Astrocyte of the cerebellum (primary cell): ENCODE results near the gene RBFA.

Experiments used
- DNase-seq: peaks from one replicate; pipeline ENCODE4 v3.0.0-alpha.2; 2011; ENCODE audit warnings: low read depth
- H3K4me3 ChIP-seq: 2 replicates; pipeline ENCODE4 v1.5.1; 2011; ENCODE audit warnings: mild to moderate bottlenecking, low read depth, low read length, moderate library complexity
- in situ Hi-C: cut with HindIII; loops from 2 replicates; pipeline ENCODE4 v1.10.0; 2017; ENCODE audit warnings: low sequenced_read_pairs
- TF ChIP-seq, protein P1 (sequence below): IDR thresholded peaks from 2 replicates; pipeline ENCODE4 v1.5.1; 2012; ENCODE audit warnings: low read length, low read depth, moderate library complexity, mild to moderate bottlenecking; ENCODE audit errors: missing control alignments

Gene RBFA

DNA sequence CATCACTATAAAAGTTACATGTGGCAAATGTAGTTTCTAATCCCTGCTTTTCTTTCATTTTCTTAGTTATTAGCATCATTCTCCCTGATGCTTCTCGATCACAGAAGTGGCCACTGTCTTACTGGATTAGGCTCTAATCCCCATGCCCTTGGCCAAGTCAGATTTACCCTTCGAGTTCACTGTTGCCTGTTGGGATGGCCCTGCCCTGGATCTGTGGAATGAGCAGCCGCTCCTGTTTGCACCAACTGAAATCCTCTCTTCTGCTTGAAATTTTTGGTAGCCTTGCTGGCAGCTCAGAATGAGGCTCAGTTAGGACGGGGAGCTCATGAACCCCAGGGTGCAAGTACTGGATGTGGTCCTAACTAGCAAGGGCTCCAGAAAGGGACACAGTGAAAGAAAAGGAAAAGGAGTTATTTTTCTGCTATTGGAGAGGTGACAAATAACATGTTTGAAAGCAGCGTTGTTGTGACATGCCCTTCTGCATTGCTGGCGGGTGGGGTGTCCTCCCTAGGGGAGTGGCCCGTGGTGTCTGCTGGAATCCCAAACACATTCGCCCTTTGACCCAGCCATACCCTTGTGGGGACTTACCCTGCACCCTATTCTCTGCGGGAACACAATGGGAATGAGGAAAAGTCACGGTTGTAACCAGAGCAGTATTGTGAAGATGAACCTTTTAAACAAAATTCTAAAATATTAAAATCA is 34.5 kb downstream of the RBFA start:
- TF ChIP-seq, protein P1, sequence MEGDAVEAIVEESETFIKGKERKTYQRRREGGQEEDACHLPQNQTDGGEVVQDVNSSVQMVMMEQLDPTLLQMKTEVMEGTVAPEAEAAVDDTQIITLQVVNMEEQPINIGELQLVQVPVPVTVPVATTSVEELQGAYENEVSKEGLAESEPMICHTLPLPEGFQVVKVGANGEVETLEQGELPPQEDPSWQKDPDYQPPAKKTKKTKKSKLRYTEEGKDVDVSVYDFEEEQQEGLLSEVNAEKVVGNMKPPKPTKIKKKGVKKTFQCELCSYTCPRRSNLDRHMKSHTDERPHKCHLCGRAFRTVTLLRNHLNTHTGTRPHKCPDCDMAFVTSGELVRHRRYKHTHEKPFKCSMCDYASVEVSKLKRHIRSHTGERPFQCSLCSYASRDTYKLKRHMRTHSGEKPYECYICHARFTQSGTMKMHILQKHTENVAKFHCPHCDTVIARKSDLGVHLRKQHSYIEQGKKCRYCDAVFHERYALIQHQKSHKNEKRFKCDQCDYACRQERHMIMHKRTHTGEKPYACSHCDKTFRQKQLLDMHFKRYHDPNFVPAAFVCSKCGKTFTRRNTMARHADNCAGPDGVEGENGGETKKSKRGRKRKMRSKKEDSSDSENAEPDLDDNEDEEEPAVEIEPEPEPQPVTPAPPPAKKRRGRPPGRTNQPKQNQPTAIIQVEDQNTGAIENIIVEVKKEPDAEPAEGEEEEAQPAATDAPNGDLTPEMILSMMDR = no peak
- DNase-seq = no peak
- in situ Hi-C loops = no loop called here
- no peak overlapping the region for H3K4me3 ChIP-seq

DNA sequence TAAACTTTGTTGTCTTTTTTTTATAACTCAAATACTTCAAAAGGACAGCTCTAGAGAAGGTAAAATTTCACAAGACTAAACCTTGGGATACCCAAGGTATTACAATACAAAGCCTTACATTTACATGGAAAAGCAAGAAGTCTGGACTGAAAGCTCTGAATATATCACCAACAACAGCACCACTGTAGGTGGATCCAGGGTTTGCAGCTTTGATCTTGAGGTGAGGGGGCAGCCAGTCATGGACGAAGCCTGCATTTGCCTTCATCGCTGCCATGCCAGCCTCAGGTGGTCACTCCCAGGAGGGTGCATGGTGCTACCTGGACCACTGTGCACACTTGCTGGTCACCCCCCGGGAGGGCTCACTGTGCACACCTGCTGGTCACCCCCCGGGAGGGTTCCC is 36.6 kb downstream of the RBFA start:
- no peak overlapping the region for H3K4me3 ChIP-seq
- in situ Hi-C loops = no loop called here
- DNase-seq = no peak
- TF ChIP-seq, protein P1 = no peak

DNA sequence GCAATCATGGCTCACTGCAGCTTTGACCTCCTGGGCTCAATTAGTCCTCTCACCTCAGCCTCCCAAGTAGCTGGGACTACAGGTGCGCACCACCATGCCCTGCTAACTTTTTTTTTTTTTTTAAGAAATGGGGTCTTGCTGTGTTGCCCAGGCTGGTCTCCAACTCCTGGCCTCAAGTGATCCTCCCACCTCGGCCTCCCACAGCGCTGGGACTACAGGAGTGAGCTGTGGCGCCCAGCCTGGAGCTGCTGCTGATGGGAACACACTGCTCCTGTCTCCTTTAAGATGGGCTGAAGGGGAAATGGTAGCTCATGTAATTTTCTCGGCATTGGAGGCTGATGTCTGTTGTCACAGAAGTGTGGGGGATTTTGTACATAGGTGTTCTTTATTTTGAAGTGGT is 39.9 kb downstream of the RBFA start:
- in situ Hi-C loops = no loop called here

DNA sequence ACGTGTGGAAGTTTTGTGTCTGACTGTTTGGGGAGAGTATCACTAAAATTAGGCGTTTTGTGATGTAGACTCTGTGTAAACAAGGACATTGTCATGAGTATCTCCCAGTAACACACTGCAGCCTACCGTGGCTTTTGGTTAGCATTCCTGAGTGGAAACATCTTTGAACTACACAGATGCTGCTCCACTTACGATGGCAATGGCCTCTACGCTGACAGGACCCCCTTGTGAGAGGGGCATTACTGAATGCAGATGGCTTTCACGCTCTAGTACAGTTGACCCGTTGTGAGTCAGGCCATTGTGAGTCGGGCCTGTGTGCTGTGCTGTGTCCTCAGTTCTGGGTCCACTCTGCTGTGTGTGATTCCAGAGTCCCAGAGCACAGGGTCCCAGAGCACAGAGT is 40.5 kb downstream of the RBFA start:
- TF ChIP-seq, protein P1 = no peak
- no peak overlapping the region for H3K4me3 ChIP-seq
- in situ Hi-C loops = no loop called here
- DNase-seq = no peak

More for the DNA sequence above, 39.9 kb downstream of the RBFA start:
- TF ChIP-seq, protein P1 = no peak
- DNase-seq = no peak
- H3K4me3 ChIP-seq = no peak overlapping the region

DNA sequence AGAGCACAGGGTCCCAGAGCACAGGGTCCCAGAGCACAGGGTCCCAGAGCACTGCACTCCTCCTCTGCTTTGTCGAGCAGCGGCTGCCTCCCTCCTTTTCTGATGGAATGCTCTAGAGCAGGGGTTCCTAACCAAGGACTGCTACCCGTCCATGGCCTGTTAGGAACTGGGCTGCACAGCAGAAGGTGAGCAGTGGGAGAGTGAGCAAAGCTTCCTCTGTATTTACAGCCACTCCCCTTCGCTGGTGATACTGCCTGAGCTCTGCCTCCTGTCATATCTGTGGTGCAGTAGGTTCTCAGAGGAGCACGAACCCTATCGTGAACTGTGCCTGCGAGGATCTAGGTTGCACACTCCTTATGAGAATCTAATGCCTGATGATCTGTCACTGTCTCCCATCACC is 41.7 kb downstream of the RBFA start:
- DNase-seq = no peak
- TF ChIP-seq, protein P1 = no peak
- in situ Hi-C loops = no loop called here
- no peak overlapping the region for H3K4me3 ChIP-seq

DNA sequence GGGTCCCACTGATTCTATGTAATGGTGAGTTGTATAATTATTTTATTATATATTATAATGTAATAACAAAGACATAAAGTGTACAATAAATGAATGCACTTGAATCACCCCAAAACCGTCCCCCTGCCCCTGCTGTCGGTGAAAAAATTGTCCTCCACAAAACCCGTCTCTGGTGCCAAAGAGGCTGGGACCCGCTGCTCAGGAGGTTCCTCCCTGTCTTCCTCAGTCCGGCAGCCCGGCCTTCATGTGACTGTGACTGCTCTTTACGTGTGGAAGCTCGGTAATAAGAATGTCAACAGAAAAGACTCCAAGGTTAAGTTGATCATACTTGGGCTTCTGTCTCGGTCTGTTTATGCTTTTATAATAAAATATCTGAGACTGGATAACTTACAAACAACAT is 42.1 kb downstream of the RBFA start:
- TF ChIP-seq, protein P1 = no peak
- H3K4me3 ChIP-seq = no peak overlapping the region
- DNase-seq = no peak
- in situ Hi-C loops = no loop called here
